ENCODE data around the gene ADAMTS19. TPM values are rescaled to one million over a fixed set of nuclear protein-coding genes. Genes with fewer than 3 reads are reported as not detected.

ADAMTS19 gene
- total and polyA plus RNA-seq, 4 donors, result 0.02 to 7.8 (median 0.18) TPM

DNA sequence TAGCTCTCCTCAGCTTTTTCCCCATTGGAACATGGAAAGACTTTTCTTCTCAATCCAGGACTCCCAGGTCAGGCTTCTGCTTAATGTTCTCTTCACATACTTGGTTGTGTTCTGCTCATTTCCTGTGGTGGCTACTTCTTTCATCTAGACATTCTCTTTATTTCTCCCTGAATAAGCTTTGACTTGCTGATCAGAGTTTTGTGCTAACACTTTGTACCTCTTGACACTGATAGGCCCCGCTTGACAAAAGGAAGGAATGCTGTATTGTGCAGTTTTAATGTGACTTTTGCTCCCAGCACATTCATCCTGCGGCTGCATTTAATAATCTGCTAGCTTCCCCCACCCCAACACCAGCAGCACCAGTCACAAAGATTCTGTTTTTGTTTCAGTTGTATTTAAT lies 196.9 kb downstream of the ADAMTS19 start:
- Histone ChIP-seq H3K27me3 (ENCODE audit: control insufficient read depth in 3 of 3, insufficient read depth in 3 of 3, low read length in 2 of 3) (no peaks in the 10 kb centered on the region), H3K27ac (ENCODE audit: low read depth in 1 of 2, low read length in 1 of 2) (no peak overlapping the region), H3K4me3 (no peak overlapping the region), H3K4me1 (ENCODE audit: control insufficient read depth in 5 of 5, insufficient read depth in 5 of 5, low read length in 5 of 5) (peaks cover 0 to 8% (median 2%) of the 10 kb centered on the region in 5 donors), H3K9me3 (ENCODE audit: control insufficient read depth in 4 of 4, insufficient read depth in 3 of 4, low read length in 3 of 4) (no peaks in the 10 kb centered on the region), H3K9ac (ENCODE audit: insufficient read depth in 1 of 2, low read length in 2 of 2) (no peak overlapping the region), H3K36me3 (ENCODE audit: control insufficient read depth in 4 of 4, insufficient read depth in 4 of 4, low read length in 4 of 4) (no peaks in the 10 kb centered on the region)
- 80 to 83% methylated on average over 2 of the region's 2 CpGs for WGBS, 2 donors
- TF ChIP-seq, protein P1, sequence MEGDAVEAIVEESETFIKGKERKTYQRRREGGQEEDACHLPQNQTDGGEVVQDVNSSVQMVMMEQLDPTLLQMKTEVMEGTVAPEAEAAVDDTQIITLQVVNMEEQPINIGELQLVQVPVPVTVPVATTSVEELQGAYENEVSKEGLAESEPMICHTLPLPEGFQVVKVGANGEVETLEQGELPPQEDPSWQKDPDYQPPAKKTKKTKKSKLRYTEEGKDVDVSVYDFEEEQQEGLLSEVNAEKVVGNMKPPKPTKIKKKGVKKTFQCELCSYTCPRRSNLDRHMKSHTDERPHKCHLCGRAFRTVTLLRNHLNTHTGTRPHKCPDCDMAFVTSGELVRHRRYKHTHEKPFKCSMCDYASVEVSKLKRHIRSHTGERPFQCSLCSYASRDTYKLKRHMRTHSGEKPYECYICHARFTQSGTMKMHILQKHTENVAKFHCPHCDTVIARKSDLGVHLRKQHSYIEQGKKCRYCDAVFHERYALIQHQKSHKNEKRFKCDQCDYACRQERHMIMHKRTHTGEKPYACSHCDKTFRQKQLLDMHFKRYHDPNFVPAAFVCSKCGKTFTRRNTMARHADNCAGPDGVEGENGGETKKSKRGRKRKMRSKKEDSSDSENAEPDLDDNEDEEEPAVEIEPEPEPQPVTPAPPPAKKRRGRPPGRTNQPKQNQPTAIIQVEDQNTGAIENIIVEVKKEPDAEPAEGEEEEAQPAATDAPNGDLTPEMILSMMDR (IDR thresholded peaks at IDR 0.05; ENCODE audit: control extremely low read depth, extremely low read depth), result no peak
- no peak for ATAC-seq (ENCODE audit: insufficient read depth, low FRiP score)
- DNase-seq, result peak in 1 of 3 donors; percentile 4

DNA sequence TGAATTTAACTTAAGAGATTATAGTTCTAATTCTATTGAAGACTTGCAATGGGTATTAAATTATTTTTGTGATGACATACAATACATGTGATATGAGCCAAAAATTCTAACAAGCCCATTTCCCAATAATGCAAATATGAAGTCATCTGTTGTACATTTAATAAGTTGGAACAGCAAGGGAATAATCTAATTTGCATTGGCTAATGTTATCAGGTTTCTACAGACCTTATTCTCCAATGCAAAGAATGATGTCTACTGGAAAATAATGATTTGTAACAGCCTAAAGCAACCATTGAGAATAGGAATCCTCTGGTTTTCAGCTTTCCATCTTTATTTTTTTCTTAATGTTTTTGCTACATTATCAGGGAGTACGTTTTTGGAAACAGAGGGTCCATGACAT lies 198.7 kb downstream of the ADAMTS19 start:
- Histone ChIP-seq H3K9me3 (ENCODE audit: control insufficient read depth in 4 of 4, insufficient read depth in 3 of 4, low read length in 3 of 4) (no peaks in the 10 kb centered on the region), H3K36me3 (ENCODE audit: control insufficient read depth in 4 of 4, insufficient read depth in 4 of 4, low read length in 4 of 4) (no peaks in the 10 kb centered on the region), H3K9ac (ENCODE audit: insufficient read depth in 1 of 2, low read length in 2 of 2) (no peak overlapping the region), H3K4me1 (ENCODE audit: control insufficient read depth in 5 of 5, insufficient read depth in 5 of 5, low read length in 5 of 5) (peaks cover 0 to 3% (median 0%) of the 10 kb centered on the region in 5 donors), H3K27me3 (ENCODE audit: control insufficient read depth in 3 of 3, insufficient read depth in 3 of 3, low read length in 2 of 3) (no peaks in the 10 kb centered on the region), H3K4me3 (no peak overlapping the region), H3K27ac (ENCODE audit: low read depth in 1 of 2, low read length in 1 of 2) (no peak overlapping the region)
- WGBS, 2 donors, result 64 to 76% methylated on average over 1 of the region's 1 CpG
- no peak for ATAC-seq (ENCODE audit: insufficient read depth, low FRiP score)
- DNase-seq, result no peak
- TF ChIP-seq, protein P1 (IDR thresholded peaks at IDR 0.05; ENCODE audit: control extremely low read depth, extremely low read depth), result no peak

DNA sequence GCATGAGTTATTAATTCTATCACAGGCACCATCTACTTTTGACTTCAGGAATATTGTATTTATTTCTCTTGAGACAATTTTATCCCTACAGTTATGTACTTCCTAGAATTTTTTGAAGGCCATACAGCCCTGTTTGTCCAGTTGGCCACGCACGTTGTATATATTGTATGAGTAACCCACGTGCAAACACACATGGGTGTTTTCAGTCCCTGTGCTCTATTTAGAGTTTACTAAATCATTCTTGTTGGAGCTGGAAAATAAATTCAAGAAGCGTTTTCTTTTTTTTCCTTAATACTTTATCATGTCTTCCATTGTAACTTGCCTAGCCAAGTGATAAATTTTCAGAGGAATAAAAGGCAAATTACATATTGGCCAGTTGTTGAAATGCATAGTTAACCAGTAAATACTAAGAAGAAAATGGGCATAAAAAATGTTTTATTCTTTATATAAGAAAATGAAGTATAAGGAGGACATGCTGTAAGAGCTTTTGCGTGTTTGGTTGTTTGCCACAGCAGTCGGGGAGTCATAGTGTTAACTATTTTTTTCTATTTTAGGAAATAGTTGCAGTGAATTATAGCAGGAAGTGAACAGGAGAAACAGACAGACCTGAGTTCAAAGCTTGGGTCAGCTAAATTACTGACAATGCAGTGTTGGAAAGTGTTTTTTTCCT lies 201.4 kb downstream of the ADAMTS19 start:
- DNase-seq (no peak), ATAC-seq (ENCODE audit: insufficient read depth, low FRiP score) (no peak)
- Histone ChIP-seq H3K9ac (ENCODE audit: insufficient read depth in 1 of 2, low read length in 2 of 2) (no peak overlapping the region), H3K27me3 (ENCODE audit: control insufficient read depth in 3 of 3, insufficient read depth in 3 of 3, low read length in 2 of 3) (no peaks in the 10 kb centered on the region), H3K27ac (ENCODE audit: low read depth in 1 of 2, low read length in 1 of 2) (no peak overlapping the region), H3K9me3 (ENCODE audit: control insufficient read depth in 4 of 4, insufficient read depth in 3 of 4, low read length in 3 of 4) (no peaks in the 10 kb centered on the region), H3K36me3 (ENCODE audit: control insufficient read depth in 4 of 4, insufficient read depth in 4 of 4, low read length in 4 of 4) (no peaks in the 10 kb centered on the region), H3K4me1 (ENCODE audit: control insufficient read depth in 5 of 5, insufficient read depth in 5 of 5, low read length in 5 of 5) (peaks cover 0 to 3% (median 0%) of the 10 kb centered on the region in 5 donors), H3K4me3 (no peak overlapping the region)
- TF ChIP-seq, protein P1 (IDR thresholded peaks at IDR 0.05; ENCODE audit: control extremely low read depth, extremely low read depth), result no peak
- 77 to 82% methylated on average over 6 of the region's 6 CpGs for WGBS, 2 donors

All from lung (tissue), 12 donors.